ENCODE results near the gene ACSS2. TPM values are rescaled to one million over a fixed set of nuclear protein-coding genes. Genes with fewer than 3 reads are reported as not detected.

Gene ACSS2
- total RNA-seq, 4 donors from 2014 or later: 45.4 to 71.0 (median 58.7) TPM

DNA sequence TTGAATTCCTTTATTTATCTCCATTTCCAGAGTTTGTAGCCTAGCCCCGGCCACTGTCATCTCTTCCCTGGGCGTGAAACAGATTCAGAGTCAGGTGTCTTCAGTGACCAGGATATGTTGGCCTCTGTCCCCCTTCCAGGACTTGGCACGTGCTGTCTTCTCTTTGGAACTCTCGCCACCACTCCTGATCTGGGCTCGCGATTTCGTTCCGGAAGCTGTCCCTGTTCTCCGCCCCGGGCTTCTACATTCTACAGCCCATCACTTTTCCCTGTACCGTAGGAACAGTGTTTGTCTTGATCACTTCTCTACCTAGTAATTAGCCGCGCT is 78.5 kb downstream of the ACSS2 start:
- Histone ChIP-seq H3K27me3 (no peaks in the 10 kb centered on the region), H3K4me3 (peak overlapping the region; percentile 62 to 65), H3K36me3 (peaks cover 0 to 12% of the 10 kb centered on the region in 2 donors), H3K27ac (peak overlapping the region; percentile 82 to 98 (median 90)), H3K4me1 (peaks cover 0 to 19% (median 5%) of the 10 kb centered on the region in 3 donors), H3K9me3 (no peaks in the 10 kb centered on the region)
- ATAC-seq: no peak
- TF ChIP-seq POLR2A (IDR thresholded peaks at IDR 0.05) (no peak), POLR2AphosphoS5 (IDR thresholded peaks at IDR 0.05) (no peak), EP300 (IDR thresholded peaks at IDR 0.05) (no peak), CTCF (IDR thresholded peaks at IDR 0.05) (no peak)
- WGBS, 2 donors (ENCODE audit: low coverage in 1 of 2): 2 to 6% methylated on average over 2 to 9 of the region's 13 CpGs

DNA sequence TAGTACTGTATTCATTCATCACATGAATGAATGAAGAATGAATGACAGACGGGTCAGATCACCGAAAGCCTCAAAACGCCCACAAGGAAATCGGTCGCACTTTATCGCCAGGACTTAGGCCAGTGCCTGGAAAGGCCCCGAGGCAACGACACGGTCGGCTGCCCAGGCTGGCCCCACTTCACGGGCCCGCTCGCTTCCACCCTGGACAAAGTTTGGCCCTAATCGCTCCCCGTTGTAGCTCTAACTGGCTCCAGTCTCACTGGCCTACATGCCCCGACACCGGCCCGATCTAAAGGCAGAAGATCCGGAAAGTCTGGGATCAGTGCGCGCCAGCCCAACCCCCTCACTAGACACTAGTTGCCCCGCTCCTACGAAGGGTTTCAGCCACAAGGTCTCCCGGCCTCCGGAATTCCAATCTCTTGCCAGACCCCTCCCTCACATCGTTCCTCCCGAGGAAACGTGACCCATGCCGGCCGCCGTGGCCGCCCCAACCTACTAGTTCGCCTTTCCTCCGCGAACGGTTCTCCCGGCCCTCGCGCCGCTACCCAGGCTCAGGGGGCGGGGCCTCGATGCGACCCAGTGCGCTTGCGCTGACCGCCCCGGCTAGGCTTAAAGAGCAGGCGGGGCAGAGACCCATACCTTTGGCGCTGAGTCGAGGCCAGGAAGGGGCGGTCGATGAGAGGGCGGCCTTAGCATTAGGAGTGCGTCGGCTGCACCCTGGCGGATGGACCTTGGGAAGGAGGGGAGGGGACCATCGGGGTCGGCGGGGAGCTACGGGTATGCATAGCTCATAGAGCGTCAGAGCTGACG is 79.0 kb downstream of the ACSS2 start, which contains the start of the genes GSS and MYH7B:
Gene GSS (minus strand): TSS at position 576 of the 810 bp plus-strand sequence. CDS start 3,954 bp downstream, outside the sequence.
Gene MYH7B (plus strand): TSS at position 638 of the 810 bp plus-strand sequence. CDS start 22,138 bp downstream, outside the sequence.
- Histone ChIP-seq H3K4me1 (peaks cover 0 to 19% (median 5%) of the 10 kb centered on the region in 3 donors), H3K36me3 (peaks cover 0 to 7% of the 10 kb centered on the region in 2 donors), H3K4me3 (peak within 1 kb of the TSS; percentile 62 to 65), H3K27ac (peak within 1 kb of the TSS; percentile 82 to 98 (median 90)), H3K27me3 (no peaks in the 10 kb centered on the region), H3K9me3 (no peaks in the 10 kb centered on the region)
- WGBS, 2 donors (ENCODE audit: low coverage in 1 of 2): 0% methylated on average over 4 to 6 of the region's 62 CpGs
- ATAC-seq: peak; percentile 97
- no peak for TF ChIP-seq EP300 (IDR thresholded peaks at IDR 0.05)
- TF ChIP-seq CTCF (IDR thresholded peaks at IDR 0.05): peak; percentile 7 to 81 (median 64)
- peak; percentile 66 to 69 for TF ChIP-seq POLR2A (IDR thresholded peaks at IDR 0.05)
- peak; percentile 88 for TF ChIP-seq POLR2AphosphoS5 (IDR thresholded peaks at IDR 0.05)

DNA sequence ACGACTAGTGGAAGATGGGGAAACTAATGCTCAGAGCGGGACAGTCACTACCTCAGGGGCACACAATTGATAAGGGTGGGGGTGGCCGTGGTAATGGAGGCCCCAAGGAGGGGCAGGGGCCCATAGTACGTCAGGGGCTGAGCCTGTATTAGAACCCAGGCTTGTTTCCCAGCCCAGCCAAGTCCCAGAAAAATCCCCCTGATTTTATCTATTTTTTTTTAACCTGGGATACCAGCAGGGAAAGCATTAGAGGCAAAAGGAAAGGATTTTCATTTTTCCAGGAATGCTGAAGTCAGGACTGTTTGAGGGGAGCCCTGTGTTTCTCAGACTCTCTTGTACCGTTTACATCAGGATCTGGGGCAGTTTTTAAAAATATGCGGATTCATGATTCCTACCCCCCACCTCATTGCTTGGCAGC is 79.6 kb downstream of the ACSS2 start:
- TF ChIP-seq POLR2A (IDR thresholded peaks at IDR 0.05) (no peak), CTCF (IDR thresholded peaks at IDR 0.05) (peak in 1 of 4 experiments; percentile 7)

DNA sequence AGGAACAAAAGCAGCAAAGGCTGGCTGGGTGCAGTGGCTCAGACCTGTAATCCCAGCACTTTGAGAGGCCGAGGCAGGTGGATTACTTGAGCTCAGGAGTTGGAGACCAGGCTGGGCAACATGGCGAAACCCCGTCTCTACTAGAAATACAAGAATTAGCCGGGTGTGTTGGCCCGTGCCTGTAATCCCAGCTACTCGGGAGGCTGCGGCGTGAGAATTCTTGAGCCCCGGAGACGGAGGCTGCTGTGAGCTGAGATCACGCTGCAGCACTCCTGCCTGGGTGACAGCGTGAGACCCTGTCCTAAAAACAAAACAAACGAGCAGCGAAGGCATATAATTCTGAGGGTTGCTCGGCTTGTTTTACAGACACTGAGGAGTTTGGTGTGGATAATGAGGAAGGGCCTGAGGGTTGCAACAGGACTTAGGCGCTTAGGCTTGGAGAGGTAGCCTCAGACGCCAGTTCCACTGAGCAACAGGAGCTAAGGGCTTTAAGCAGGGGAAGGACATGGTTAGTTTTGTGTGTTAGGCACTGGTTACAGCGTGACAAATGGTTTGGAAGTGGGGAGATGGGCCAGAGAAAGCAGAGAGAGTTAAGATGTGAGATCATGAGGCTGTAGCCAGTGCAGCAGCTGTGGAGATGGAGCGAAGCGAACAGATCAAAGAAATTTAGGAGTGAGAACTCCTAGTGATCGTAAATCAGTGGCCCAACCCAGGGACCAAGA is 80.5 kb downstream of the ACSS2 start:
- no peak for ATAC-seq
- Histone ChIP-seq H3K4me1 (peaks cover 0 to 19% (median 5%) of the 10 kb centered on the region in 3 donors), H3K27ac (no peak overlapping the region), H3K36me3 (no peaks in the 10 kb centered on the region), H3K4me3 (no peak overlapping the region), H3K27me3 (no peaks in the 10 kb centered on the region), H3K9me3 (no peaks in the 10 kb centered on the region)
- TF ChIP-seq CTCF (IDR thresholded peaks at IDR 0.05) (no peak), POLR2A (IDR thresholded peaks at IDR 0.05) (no peak), POLR2AphosphoS5 (IDR thresholded peaks at IDR 0.05) (no peak), EP300 (IDR thresholded peaks at IDR 0.05) (no peak)
- 78 to 89% methylated on average over 6 to 19 of the region's 21 CpGs for WGBS, 2 donors (ENCODE audit: low coverage in 1 of 2)

More for the DNA sequence above, 79.6 kb downstream of the ACSS2 start:
- WGBS, 2 donors (ENCODE audit: low coverage in 1 of 2): 5 to 18% methylated on average over 4 to 6 of the region's 6 CpGs
- no peaks in the 10 kb centered on the region for H3K27me3 ChIP-seq
- H3K9me3 ChIP-seq: no peaks in the 10 kb centered on the region
- peaks cover 0 to 7% of the 10 kb centered on the region in 2 donors for H3K36me3 ChIP-seq
- ATAC-seq: no peak
- peak overlapping the region; percentile 62 to 65 for H3K4me3 ChIP-seq
- peaks cover 0 to 19% (median 5%) of the 10 kb centered on the region in 3 donors for H3K4me1 ChIP-seq
- peak overlapping the region; percentile 82 to 98 (median 90) for H3K27ac ChIP-seq
